Hepatocyte (in vitro differentiated cells): Measurements from ENCODE around the gene DMBT1. TPM values are rescaled to one million over a fixed set of nuclear protein-coding genes. Genes with fewer than 3 reads are reported as not detected.

Experiments
- DNase-seq: peaks from one replicate; pipeline ENCODE4 v3.0.0-alpha.2; 2016; ENCODE audit warnings: low spot score
- H2AFZ ChIP-seq: fragments of 200-600 bp; sonication (generic); 2 replicates; pipeline ENCODE4 v1.6.0; 2016; ENCODE audit warnings: antibody characterized with exemption, mild to moderate bottlenecking
- H3K27ac ChIP-seq: fragments of 200-600 bp; sonication (generic); 2 replicates; pipeline ENCODE4 v1.5.1; 2016; ENCODE audit warnings: mild to moderate bottlenecking
- H3K27me3 ChIP-seq: fragments of 200-600 bp; sonication (generic); 2 replicates; pipeline ENCODE4 v1.6.1; 2016
- H3K36me3 ChIP-seq: fragments of 200-600 bp; sonication (generic); replicated peaks from 2 replicates; pipeline ENCODE4 v1.5.1; 2016; ENCODE audit warnings: low read depth; ENCODE audit not compliant: insufficient read depth
- H3K4me1 ChIP-seq: fragments of 200-600 bp; sonication (generic); 2 replicates; pipeline ENCODE4 v1.5.1; 2016; ENCODE audit warnings: mild to moderate bottlenecking, moderate library complexity; ENCODE audit not compliant: insufficient read depth
- H3K4me2 ChIP-seq: fragments of 200-600 bp; sonication (generic); 2 replicates; pipeline ENCODE4 v1.6.0; 2016
- H3K4me3 ChIP-seq: fragments of 200-600 bp; sonication (generic); 2 replicates; pipeline ENCODE4 v1.5.1; 2016; ENCODE audit warnings: mild to moderate bottlenecking
- H3K79me2 ChIP-seq: fragments of 200-600 bp; sonication (generic); 2 replicates; pipeline ENCODE4 v1.6.0; 2017; ENCODE audit warnings: mild to moderate bottlenecking
- H3K9me2 ChIP-seq: fragments of 200-600 bp; sonication (generic); replicated peaks from 2 replicates; pipeline ENCODE4 v1.6.0; 2017; ENCODE audit warnings: mild to moderate bottlenecking; ENCODE audit not compliant: insufficient read depth
- H3K9me3 ChIP-seq: fragments of 200-600 bp; sonication (generic); 2 replicates; pipeline ENCODE4 v1.5.1; 2016; ENCODE audit warnings: low read depth, mild to moderate bottlenecking
- H4K20me1 ChIP-seq: fragments of 200-600 bp; sonication (generic); 2 replicates; pipeline ENCODE4 v1.6.0; 2016; ENCODE audit warnings: mild to moderate bottlenecking; ENCODE audit not compliant: insufficient read depth, poor library complexity, severe bottlenecking
- CTCF ChIP-seq: fragments of 200-600 bp; sonication (generic); IDR thresholded peaks from 2 replicates; pipeline ENCODE4 v1.5.1; 2016; ENCODE audit warnings: antibody characterized with exemption, mild to moderate bottlenecking; ENCODE audit not compliant: poor library complexity
- EZH2 ChIP-seq: fragments of 200-600 bp; sonication (generic); IDR thresholded peaks from 2 replicates; pipeline ENCODE4 v1.6.1; 2016; ENCODE audit warnings: antibody characterized with exemption, mild to moderate bottlenecking, borderline replicate concordance
- EZH2phosphoT487 ChIP-seq: fragments of 200-600 bp; sonication (generic); IDR thresholded peaks from one replicate; pipeline ENCODE4 v1.6.1; 2018; ENCODE audit warnings: antibody characterized with exemption, mild to moderate bottlenecking, low read depth, moderate library complexity; ENCODE audit not compliant: unreplicated experiment, severe bottlenecking
- whole genome bisulfite sequencing: methylation state at CpG from one replicate; pipeline ENCODE4 v1.1.6; 2016; ENCODE audit warnings: low lambda C conversion rate; ENCODE audit errors: missing lambda C conversion rate; 5-methylcytosine and 5-hydroxymethylcytosine counted together
- polyA plus RNA-seq: library from polyadenylated mRNA; unstranded; fragments of >200 nt; fragmentation: Nextera tagmentation; extraction: Ambion mirVana; gene quantifications from 2 replicates; pipeline ENCODE4 v1.2.1, GENCODE V29; 2016
- total RNA-seq: library from RNA; depleted of rRNA; stranded (reverse); fragments of >200 nt; gene quantifications from 2 replicates; pipeline ENCODE4 v1.2.3, GENCODE V29; 2014

DMBT1 gene
- total and polyA plus RNA-seq, 2 experiments from 2014 or later: 1.5 TPM; not detected in 1

GRCh38 chr10:122630526-122630925, 70.0 kb downstream of the DMBT1 start:
- Histone ChIP-seq H4K20me1 (no peaks in the 10 kb centered on the region), H2AFZ (no peak overlapping the region)
- no peak for TF ChIP-seq CTCF
- no peak for TF ChIP-seq EZH2
- no peak for TF ChIP-seq EZH2phosphoT487

GRCh38 chr10:122632031-122632430, 71.5 kb downstream of the DMBT1 start:
- H3K4me1 ChIP-seq: no peaks in the 10 kb centered on the region

More at GRCh38 chr10:122630526-122630925, 70.0 kb downstream of the DMBT1 start:
- no peaks in the 10 kb centered on the region for H3K9me3 ChIP-seq
- no peak for DNase-seq
- no peaks in the 10 kb centered on the region for H3K9me2 ChIP-seq
- H3K27me3 ChIP-seq: peaks cover 5% of the 10 kb centered on the region
- WGBS: 89% methylated on average over 6 of the region's 6 CpGs
- no peaks in the 10 kb centered on the region for H3K4me1 ChIP-seq
- no peak overlapping the region for H3K4me3 ChIP-seq
- no peaks in the 10 kb centered on the region for H3K36me3 ChIP-seq
- H3K27ac ChIP-seq: no peak overlapping the region
- no peaks in the 10 kb centered on the region for H3K79me2 ChIP-seq
- H3K4me2 ChIP-seq: no peak overlapping the region

GRCh38 chr10:122632576-122632975, 72.0 kb downstream of the DMBT1 start:
- DNase-seq: no peak
- H3K9me2 ChIP-seq: no peaks in the 10 kb centered on the region
- H4K20me1 ChIP-seq: no peaks in the 10 kb centered on the region
- no peaks in the 10 kb centered on the region for H3K9me3 ChIP-seq
- peaks cover 4% of the 10 kb centered on the region for H3K27me3 ChIP-seq
- no peak overlapping the region for H3K4me3 ChIP-seq
- H3K79me2 ChIP-seq: no peaks in the 10 kb centered on the region
- H2AFZ ChIP-seq: no peak overlapping the region
- H3K36me3 ChIP-seq: no peaks in the 10 kb centered on the region
- no peaks in the 10 kb centered on the region for H3K4me1 ChIP-seq
- no peak overlapping the region for H3K27ac ChIP-seq
- WGBS: 87% methylated on average over 3 of the region's 3 CpGs
- TF ChIP-seq EZH2: no peak
- TF ChIP-seq EZH2phosphoT487: no peak
- no peak for TF ChIP-seq CTCF
- H3K4me2 ChIP-seq: no peak overlapping the region

More at GRCh38 chr10:122632031-122632430, 71.5 kb downstream of the DMBT1 start:
- H3K36me3 ChIP-seq: no peaks in the 10 kb centered on the region
- H3K4me3 ChIP-seq: no peak overlapping the region
- TF ChIP-seq EZH2phosphoT487: no peak
- no peak for TF ChIP-seq CTCF
- no peak for TF ChIP-seq EZH2
- peaks cover 5% of the 10 kb centered on the region for H3K27me3 ChIP-seq
- H3K9me3 ChIP-seq: no peaks in the 10 kb centered on the region
- H3K4me2 ChIP-seq: no peak overlapping the region
- H3K9me2 ChIP-seq: no peaks in the 10 kb centered on the region
- H3K27ac ChIP-seq: no peak overlapping the region
- DNase-seq: no peak
- H4K20me1 ChIP-seq: no peaks in the 10 kb centered on the region
- H2AFZ ChIP-seq: no peak overlapping the region
- H3K79me2 ChIP-seq: no peaks in the 10 kb centered on the region
- 94% methylated on average over 4 of the region's 5 CpGs for WGBS

GRCh38 chr10:122636953-122637352, 76.4 kb downstream of the DMBT1 start:
- no peak for TF ChIP-seq EZH2phosphoT487
- no peak for TF ChIP-seq EZH2
- no peak for TF ChIP-seq CTCF
- no peak overlapping the region for H3K27ac ChIP-seq
- no peaks in the 10 kb centered on the region for H3K4me1 ChIP-seq
- no peaks in the 10 kb centered on the region for H3K9me2 ChIP-seq
- no peak overlapping the region for H2AFZ ChIP-seq
- no peaks in the 10 kb centered on the region for H4K20me1 ChIP-seq
- DNase-seq: no peak
- H3K27me3 ChIP-seq: no peaks in the 10 kb centered on the region
- no peaks in the 10 kb centered on the region for H3K79me2 ChIP-seq
- no peak overlapping the region for H3K4me3 ChIP-seq
- WGBS: 77% methylated on average over 7 of the region's 7 CpGs
- no peaks in the 10 kb centered on the region for H3K36me3 ChIP-seq
- no peak overlapping the region for H3K4me2 ChIP-seq
- H3K9me3 ChIP-seq: no peaks in the 10 kb centered on the region
